ENCODE measurements around the gene ABI3BP. TPM values are rescaled to one million over a fixed set of nuclear protein-coding genes. Genes with fewer than 3 reads are reported as not detected.

ABI3BP gene
- total and polyA plus RNA-seq, 2 experiments from 2014 or later = 0.42 to 0.57 TPM

DNA sequence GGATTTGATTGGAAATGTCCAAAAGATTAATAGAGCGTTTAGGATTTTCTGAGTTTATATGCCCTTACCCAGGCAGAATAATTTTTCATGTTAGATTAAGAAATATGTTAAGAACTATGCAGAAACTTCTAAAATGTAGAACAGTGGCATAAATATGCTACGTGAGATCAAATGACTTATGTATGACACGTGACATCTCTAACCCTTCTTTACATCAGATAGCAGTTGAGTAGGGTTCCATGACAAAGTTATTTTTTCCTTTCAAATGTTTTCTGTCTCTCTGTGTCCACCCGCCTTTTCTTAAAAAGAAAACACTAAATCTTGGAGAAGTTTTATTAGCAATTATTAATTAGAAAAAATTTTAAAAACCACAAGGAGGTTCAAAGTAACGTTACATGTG lies 292.5 kb downstream of the ABI3BP start:
- DNase-seq (ENCODE audit: low spot score) (no peak), ATAC-seq (no peak)
- Histone ChIP-seq H3K4me2 (no peak overlapping the region), H3K4me1 (ENCODE audit: insufficient read depth) (no peaks in the 10 kb centered on the region), H3K36me3 (ENCODE audit: insufficient read depth) (no peaks in the 10 kb centered on the region), H3K4me3 (no peak overlapping the region), H4K20me1 (replicated peaks; ENCODE audit: insufficient read depth) (no peaks in the 10 kb centered on the region), H2AFZ (no peak overlapping the region), H3K79me2 (replicated peaks; ENCODE audit: insufficient read depth) (no peaks in the 10 kb centered on the region), H3K27ac (ENCODE audit: low read depth) (no peak overlapping the region), H3F3A (replicated peaks; ENCODE audit: low read depth) (no peaks in the 10 kb centered on the region), H3K9me2 (ENCODE audit: insufficient read depth) (no peaks in the 10 kb centered on the region), H3K27me3 (ENCODE audit: insufficient read depth) (peaks cover 5% of the 10 kb centered on the region)
- no peaks in the 10 kb centered on the region for H3K36me3 Mint-ChIP-seq (ENCODE audit: low read depth)
- H3K4me1 Mint-ChIP-seq = no peaks in the 10 kb centered on the region
- TF ChIP-seq, protein P1, sequence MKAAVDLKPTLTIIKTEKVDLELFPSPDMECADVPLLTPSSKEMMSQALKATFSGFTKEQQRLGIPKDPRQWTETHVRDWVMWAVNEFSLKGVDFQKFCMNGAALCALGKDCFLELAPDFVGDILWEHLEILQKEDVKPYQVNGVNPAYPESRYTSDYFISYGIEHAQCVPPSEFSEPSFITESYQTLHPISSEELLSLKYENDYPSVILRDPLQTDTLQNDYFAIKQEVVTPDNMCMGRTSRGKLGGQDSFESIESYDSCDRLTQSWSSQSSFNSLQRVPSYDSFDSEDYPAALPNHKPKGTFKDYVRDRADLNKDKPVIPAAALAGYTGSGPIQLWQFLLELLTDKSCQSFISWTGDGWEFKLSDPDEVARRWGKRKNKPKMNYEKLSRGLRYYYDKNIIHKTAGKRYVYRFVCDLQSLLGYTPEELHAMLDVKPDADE (IDR thresholded peaks at IDR 0.05) = no peak
- TF ChIP-seq POLR2AphosphoS5 (IDR thresholded peaks at IDR 0.05; ENCODE audit: low read depth) = no peak
- TF ChIP-seq JUNB (IDR thresholded peaks at IDR 0.05; ENCODE audit: unreplicated experiment) = no peak
- no peak for TF ChIP-seq EZH2phosphoT487 (IDR thresholded peaks at IDR 0.05; ENCODE audit: unreplicated experiment)
- TF ChIP-seq, protein P2, sequence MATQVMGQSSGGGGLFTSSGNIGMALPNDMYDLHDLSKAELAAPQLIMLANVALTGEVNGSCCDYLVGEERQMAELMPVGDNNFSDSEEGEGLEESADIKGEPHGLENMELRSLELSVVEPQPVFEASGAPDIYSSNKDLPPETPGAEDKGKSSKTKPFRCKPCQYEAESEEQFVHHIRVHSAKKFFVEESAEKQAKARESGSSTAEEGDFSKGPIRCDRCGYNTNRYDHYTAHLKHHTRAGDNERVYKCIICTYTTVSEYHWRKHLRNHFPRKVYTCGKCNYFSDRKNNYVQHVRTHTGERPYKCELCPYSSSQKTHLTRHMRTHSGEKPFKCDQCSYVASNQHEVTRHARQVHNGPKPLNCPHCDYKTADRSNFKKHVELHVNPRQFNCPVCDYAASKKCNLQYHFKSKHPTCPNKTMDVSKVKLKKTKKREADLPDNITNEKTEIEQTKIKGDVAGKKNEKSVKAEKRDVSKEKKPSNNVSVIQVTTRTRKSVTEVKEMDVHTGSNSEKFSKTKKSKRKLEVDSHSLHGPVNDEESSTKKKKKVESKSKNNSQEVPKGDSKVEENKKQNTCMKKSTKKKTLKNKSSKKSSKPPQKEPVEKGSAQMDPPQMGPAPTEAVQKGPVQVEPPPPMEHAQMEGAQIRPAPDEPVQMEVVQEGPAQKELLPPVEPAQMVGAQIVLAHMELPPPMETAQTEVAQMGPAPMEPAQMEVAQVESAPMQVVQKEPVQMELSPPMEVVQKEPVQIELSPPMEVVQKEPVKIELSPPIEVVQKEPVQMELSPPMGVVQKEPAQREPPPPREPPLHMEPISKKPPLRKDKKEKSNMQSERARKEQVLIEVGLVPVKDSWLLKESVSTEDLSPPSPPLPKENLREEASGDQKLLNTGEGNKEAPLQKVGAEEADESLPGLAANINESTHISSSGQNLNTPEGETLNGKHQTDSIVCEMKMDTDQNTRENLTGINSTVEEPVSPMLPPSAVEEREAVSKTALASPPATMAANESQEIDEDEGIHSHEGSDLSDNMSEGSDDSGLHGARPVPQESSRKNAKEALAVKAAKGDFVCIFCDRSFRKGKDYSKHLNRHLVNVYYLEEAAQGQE (IDR thresholded peaks at IDR 0.05; ENCODE audit: unreplicated experiment) = no peak
- TF ChIP-seq, protein P3, sequence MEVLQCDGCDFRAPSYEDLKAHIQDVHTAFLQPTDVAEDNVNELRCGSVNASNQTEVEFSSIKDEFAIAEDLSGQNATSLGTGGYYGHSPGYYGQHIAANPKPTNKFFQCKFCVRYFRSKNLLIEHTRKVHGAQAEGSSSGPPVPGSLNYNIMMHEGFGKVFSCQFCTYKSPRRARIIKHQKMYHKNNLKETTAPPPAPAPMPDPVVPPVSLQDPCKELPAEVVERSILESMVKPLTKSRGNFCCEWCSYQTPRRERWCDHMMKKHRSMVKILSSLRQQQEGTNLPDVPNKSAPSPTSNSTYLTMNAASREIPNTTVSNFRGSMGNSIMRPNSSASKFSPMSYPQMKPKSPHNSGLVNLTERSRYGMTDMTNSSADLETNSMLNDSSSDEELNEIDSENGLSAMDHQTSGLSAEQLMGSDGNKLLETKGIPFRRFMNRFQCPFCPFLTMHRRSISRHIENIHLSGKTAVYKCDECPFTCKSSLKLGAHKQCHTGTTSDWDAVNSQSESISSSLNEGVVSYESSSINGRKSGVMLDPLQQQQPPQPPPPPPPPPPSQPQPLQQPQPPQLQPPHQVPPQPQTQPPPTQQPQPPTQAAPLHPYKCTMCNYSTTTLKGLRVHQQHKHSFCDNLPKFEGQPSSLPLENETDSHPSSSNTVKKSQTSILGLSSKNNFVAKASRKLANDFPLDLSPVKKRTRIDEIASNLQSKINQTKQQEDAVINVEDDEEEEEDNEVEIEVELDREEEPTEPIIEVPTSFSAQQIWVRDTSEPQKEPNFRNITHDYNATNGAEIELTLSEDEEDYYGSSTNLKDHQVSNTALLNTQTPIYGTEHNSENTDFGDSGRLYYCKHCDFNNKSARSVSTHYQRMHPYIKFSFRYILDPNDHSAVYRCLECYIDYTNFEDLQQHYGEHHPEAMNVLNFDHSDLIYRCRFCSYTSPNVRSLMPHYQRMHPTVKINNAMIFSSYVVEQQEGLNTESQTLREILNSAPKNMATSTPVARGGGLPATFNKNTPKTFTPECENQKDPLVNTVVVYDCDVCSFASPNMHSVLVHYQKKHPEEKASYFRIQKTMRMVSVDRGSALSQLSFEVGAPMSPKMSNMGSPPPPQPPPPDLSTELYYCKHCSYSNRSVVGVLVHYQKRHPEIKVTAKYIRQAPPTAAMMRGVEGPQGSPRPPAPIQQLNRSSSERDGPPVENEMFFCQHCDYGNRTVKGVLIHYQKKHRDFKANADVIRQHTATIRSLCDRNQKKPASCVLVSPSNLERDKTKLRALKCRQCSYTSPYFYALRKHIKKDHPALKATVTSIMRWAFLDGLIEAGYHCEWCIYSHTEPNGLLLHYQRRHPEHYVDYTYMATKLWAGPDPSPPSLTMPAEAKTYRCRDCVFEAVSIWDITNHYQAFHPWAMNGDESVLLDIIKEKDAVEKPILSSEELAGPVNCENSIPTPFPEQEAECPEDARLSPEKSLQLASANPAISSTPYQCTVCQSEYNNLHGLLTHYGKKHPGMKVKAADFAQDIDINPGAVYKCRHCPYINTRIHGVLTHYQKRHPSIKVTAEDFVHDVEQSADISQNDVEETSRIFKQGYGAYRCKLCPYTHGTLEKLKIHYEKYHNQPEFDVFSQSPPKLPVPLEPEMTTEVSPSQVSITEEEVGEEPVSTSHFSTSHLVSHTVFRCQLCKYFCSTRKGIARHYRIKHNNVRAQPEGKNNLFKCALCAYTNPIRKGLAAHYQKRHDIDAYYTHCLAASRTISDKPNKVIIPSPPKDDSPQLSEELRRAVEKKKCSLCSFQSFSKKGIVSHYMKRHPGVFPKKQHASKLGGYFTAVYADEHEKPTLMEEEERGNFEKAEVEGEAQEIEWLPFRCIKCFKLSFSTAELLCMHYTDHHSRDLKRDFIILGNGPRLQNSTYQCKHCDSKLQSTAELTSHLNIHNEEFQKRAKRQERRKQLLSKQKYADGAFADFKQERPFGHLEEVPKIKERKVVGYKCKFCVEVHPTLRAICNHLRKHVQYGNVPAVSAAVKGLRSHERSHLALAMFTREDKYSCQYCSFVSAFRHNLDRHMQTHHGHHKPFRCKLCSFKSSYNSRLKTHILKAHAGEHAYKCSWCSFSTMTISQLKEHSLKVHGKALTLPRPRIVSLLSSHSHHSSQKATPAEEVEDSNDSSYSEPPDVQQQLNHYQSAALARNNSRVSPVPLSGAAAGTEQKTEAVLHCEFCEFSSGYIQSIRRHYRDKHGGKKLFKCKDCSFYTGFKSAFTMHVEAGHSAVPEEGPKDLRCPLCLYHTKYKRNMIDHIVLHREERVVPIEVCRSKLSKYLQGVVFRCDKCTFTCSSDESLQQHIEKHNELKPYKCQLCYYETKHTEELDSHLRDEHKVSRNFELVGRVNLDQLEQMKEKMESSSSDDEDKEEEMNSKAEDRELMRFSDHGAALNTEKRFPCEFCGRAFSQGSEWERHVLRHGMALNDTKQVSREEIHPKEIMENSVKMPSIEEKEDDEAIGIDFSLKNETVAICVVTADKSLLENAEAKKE (CRISPR knock-in tag; IDR thresholded peaks at IDR 0.05) = no peak
- no peak for TF ChIP-seq EZH2 (IDR thresholded peaks at IDR 0.05; ENCODE audit: low read depth, unreplicated experiment)
- no peak for TF ChIP-seq ZNF331 (CRISPR knock-in tag; IDR thresholded peaks at IDR 0.05; ENCODE audit: low read depth)
- TF ChIP-seq, protein P4, sequence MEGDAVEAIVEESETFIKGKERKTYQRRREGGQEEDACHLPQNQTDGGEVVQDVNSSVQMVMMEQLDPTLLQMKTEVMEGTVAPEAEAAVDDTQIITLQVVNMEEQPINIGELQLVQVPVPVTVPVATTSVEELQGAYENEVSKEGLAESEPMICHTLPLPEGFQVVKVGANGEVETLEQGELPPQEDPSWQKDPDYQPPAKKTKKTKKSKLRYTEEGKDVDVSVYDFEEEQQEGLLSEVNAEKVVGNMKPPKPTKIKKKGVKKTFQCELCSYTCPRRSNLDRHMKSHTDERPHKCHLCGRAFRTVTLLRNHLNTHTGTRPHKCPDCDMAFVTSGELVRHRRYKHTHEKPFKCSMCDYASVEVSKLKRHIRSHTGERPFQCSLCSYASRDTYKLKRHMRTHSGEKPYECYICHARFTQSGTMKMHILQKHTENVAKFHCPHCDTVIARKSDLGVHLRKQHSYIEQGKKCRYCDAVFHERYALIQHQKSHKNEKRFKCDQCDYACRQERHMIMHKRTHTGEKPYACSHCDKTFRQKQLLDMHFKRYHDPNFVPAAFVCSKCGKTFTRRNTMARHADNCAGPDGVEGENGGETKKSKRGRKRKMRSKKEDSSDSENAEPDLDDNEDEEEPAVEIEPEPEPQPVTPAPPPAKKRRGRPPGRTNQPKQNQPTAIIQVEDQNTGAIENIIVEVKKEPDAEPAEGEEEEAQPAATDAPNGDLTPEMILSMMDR (conservative IDR thresholded peaks at IDR 0.05; ENCODE audit: low read depth in 2 of 2) = no peak
- no peak for TF ChIP-seq CREB1 (CRISPR knock-in tag; IDR thresholded peaks at IDR 0.05; ENCODE audit: low read depth)
- no peak for TF ChIP-seq ZNF114 (CRISPR knock-in tag; IDR thresholded peaks at IDR 0.05)
- no peak for TF ChIP-seq STAT1 (IDR thresholded peaks at IDR 0.05; ENCODE audit: unreplicated experiment)
- TF ChIP-seq NANOG (IDR thresholded peaks at IDR 0.05; ENCODE audit: borderline replicate concordance) = no peak
- H3K27ac Mint-ChIP-seq = no peak overlapping the region
- H3K4me3 Mint-ChIP-seq = no peak overlapping the region
- H3K27me3 Mint-ChIP-seq (ENCODE audit: insufficient read depth, low read depth, poor library complexity) = no peaks in the 10 kb centered on the region
- H3K9me3 Mint-ChIP-seq = no peaks in the 10 kb centered on the region

All from GM23338 (cell line).